ENCODE measurements around the gene SAPCD1. TPM values are rescaled to one million over a fixed set of nuclear protein-coding genes. Genes with fewer than 3 reads are reported as not detected.

SAPCD1 gene
- total RNA-seq, 1 donor from 2014 or later: not detected

DNA sequence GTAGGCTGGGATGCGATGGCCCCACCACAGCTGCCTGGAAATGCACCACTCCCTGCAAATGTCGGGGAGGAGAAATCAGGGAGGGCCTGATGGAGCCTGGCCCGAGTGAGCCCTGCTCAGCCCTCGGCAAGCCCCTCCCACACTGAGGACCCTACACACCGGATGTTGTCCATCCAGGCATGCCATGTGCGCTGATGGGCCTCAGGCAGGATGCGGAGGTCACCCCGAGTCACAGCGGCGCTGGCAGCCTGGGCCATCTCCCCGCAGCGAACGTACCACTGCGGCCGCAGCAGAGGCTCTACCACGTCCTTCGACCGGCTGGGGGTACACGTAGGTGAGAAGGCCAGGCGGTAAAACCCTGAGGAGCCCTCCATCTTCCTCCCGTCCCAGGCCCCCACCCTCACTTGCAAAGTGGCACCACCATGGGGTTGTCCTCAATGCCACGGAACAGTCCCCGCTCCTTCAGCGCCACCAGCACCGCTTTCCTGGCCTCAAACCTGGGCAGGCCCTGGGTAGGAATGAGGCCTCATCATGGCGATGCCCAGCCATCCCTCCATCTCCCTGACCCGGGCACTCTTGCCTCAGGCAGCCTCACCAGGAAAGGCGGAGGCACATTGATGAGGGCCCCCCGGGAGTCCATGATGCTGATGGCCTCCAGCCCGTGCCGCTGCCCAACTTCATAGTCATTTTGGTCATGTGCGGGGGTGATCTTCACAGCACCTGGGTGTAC is 19.8 kb downstream of the SAPCD1 start:
- intact Hi-C loops (cut with micrococcal nuclease): no loop called here
- Histone ChIP-seq H3K4me1 (peaks cover 4% of the 10 kb centered on the region), H3K27ac (replicated peaks) (no peak overlapping the region), H3K4me3 (no peak overlapping the region), H3K27me3 (ENCODE audit: low read depth) (no peaks in the 10 kb centered on the region), H3K36me3 (peaks cover 73% of the 10 kb centered on the region), H3K9me3 (replicated peaks) (no peaks in the 10 kb centered on the region)
- no peak for DNase-seq
- TF ChIP-seq CTCF (IDR thresholded peaks at IDR 0.05; ENCODE audit: borderline replicate concordance): no peak

- no peaks in the 10 kb centered on the region for H3K4me1 ChIP-seq
- intact Hi-C loops (cut with micrococcal nuclease): no loop called here
Observed at GRCh38 chr6:31784098-31784925, 21.9 kb downstream of the SAPCD1 start.

DNA sequence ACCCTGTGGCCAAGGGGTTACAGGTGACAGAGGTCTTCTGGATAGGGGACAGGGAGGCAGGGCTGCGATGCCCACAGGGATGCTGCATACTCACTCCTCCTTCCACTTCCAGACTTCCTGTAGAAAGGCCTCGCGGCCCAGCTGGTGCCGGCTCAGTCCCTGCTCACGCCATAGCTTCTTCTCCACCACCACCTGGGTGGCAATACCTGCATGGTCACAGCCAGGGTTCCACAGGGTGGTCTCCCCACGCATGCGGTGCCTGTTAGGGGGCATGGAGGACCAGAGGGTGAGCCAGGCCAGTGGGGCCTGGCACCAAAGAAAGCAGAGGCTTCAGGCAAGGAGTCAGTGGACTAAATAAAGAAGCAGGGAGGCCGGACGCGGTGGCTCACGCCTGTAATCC is 23.0 kb downstream of the SAPCD1 start:
- Histone ChIP-seq H3K36me3 (peaks cover 54% of the 10 kb centered on the region), H3K27me3 (ENCODE audit: low read depth) (no peaks in the 10 kb centered on the region)
- DNase-seq: no peak

More at GRCh38 chr6:31784098-31784925, 21.9 kb downstream of the SAPCD1 start:
- no peak overlapping the region for H3K4me3 ChIP-seq
- H3K27me3 ChIP-seq (ENCODE audit: low read depth): no peaks in the 10 kb centered on the region
- TF ChIP-seq CTCF (IDR thresholded peaks at IDR 0.05; ENCODE audit: borderline replicate concordance): no peak
- no peaks in the 10 kb centered on the region for H3K9me3 ChIP-seq (replicated peaks)
- H3K27ac ChIP-seq (replicated peaks): no peak overlapping the region
- peaks cover 61% of the 10 kb centered on the region for H3K36me3 ChIP-seq
- DNase-seq: no peak

DNA sequence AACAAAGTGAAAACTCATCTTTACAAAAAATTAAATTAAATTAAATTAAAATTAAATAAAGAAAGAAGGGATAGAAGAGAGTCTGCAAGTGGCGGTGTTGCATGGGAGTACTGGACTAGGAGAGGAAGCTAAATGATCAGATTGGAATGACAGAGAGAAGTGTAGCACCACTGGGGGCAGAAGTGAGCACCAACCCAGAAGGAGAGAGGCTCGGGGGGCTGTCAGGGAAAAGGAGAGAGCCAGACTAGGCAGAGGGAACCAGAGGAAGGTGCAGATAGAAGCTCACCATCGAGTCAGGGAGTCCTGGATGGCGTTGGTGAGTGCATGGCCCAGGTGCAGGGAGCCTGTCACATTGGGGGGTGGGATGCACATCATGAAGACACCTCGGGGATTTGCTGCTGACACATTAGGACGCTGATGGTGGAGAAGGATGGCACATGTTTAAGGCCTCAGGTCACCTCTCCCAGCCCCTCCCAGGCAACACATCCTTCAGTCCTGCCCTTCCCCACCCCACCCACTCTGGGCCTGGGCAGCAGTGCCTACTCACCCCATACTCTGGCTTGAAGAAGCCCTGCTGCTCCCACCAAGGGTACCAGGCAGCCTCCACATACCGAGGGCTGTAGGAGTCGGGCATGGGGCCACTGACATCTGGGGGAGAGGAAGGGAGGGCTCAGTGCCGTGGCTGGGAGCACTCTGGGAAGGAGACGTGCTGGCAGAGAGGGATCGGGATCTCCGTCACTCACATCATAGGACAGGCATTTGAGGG is 29.1 kb downstream of the SAPCD1 start:
- intact Hi-C loops (cut with micrococcal nuclease): no loop called here
- no peaks in the 10 kb centered on the region for H3K27me3 ChIP-seq (ENCODE audit: low read depth)
- peaks cover 27% of the 10 kb centered on the region for H3K36me3 ChIP-seq

More for the DNA sequence above, 23.0 kb downstream of the SAPCD1 start:
- no peaks in the 10 kb centered on the region for H3K4me1 ChIP-seq
- no peak overlapping the region for H3K4me3 ChIP-seq
- no peak overlapping the region for H3K27ac ChIP-seq (replicated peaks)
- TF ChIP-seq CTCF (IDR thresholded peaks at IDR 0.05; ENCODE audit: borderline replicate concordance): no peak
- no peaks in the 10 kb centered on the region for H3K9me3 ChIP-seq (replicated peaks)
- intact Hi-C loops (cut with micrococcal nuclease): no loop called here

More for the DNA sequence above, 29.1 kb downstream of the SAPCD1 start:
- DNase-seq: no peak
- Histone ChIP-seq H3K9me3 (replicated peaks) (no peaks in the 10 kb centered on the region), H3K4me1 (peaks cover 21% of the 10 kb centered on the region), H3K4me3 (no peak overlapping the region), H3K27ac (replicated peaks) (no peak overlapping the region)
- TF ChIP-seq CTCF (IDR thresholded peaks at IDR 0.05; ENCODE audit: borderline replicate concordance): peak; percentile 62
